ENCODE measurements around the gene PDZRN3.

The PDZRN3 gene

DNA sequence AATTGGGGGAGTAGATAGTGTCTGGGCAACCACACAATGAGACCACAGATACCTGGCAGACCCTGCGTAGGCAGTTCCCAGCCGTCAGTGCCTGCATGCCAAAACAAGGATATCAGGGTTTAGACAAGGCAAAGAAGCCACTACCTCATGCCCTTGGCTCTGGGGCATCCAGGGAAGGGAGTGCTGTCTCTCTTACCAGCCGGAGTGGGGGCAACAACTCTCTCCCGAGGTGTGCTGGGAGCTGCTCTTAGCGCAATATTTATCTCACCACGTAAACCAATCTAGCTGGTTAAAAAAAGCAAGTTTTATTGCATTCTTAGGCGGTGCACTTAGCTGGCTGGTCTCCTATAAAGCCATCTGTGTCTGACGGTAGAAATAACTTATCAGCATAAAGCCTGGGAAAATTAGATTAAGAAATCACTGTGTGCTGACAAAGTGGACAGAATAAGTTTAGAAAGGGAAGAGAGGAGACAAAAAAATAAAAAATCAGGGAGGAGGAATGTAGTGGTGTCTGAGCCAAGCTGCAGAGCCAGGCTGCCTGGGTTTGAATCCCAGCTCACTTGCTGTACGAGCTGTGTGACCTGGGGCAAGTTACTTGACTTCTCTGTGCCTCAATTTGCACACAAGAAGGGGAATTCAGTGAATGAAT lies 273.2 kb downstream of the PDZRN3 start:
- no peak overlapping the region for H3K4me3 ChIP-seq (ENCODE audit: low read depth in 1 of 2, low read length in 2 of 2)
- no peaks in the 10 kb centered on the region for H3K27me3 ChIP-seq (ENCODE audit: low read depth, low read length)
- H3K9me3 ChIP-seq (ENCODE audit: control insufficient read depth in 1 of 2, low read length in 2 of 2), result no peaks in the 10 kb centered on the region
- H3K27ac ChIP-seq (ENCODE audit: low read length), result no peak overlapping the region
- no peaks in the 10 kb centered on the region for H3K4me1 ChIP-seq (ENCODE audit: control insufficient read depth in 1 of 2, insufficient read depth in 2 of 2, low read length in 2 of 2)
- no peaks in the 10 kb centered on the region for H3K36me3 ChIP-seq (ENCODE audit: control insufficient read depth in 1 of 2, insufficient read depth in 2 of 2, low read length in 2 of 2)

DNA sequence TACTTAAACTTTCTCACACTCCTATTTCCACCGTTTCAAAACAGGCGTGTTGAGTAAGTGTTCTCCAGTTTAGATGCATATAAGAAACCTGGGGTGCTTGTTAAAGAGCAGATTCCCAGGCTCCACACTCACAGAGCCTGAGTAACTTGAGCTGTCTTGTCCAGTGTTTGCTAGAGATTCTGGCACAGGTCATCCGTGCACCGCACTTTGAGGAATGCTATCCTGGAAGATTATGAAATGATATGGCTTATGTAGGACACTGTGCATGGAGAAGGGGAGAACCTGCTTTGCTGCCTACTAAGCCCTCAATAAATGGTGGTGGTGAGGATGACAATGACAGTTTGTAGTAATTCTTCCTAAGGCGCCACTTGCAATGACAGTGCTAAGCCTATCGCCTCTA lies 273.7 kb downstream of the PDZRN3 start:
- Histone ChIP-seq H3K36me3 (ENCODE audit: control insufficient read depth in 1 of 2, insufficient read depth in 2 of 2, low read length in 2 of 2) (no peaks in the 10 kb centered on the region), H3K27me3 (ENCODE audit: low read depth, low read length) (no peaks in the 10 kb centered on the region), H3K27ac (ENCODE audit: low read length) (no peak overlapping the region), H3K9me3 (ENCODE audit: control insufficient read depth in 1 of 2, low read length in 2 of 2) (no peaks in the 10 kb centered on the region), H3K4me1 (ENCODE audit: control insufficient read depth in 1 of 2, insufficient read depth in 2 of 2, low read length in 2 of 2) (no peaks in the 10 kb centered on the region), H3K4me3 (ENCODE audit: low read depth in 1 of 2, low read length in 2 of 2) (no peak overlapping the region)

DNA sequence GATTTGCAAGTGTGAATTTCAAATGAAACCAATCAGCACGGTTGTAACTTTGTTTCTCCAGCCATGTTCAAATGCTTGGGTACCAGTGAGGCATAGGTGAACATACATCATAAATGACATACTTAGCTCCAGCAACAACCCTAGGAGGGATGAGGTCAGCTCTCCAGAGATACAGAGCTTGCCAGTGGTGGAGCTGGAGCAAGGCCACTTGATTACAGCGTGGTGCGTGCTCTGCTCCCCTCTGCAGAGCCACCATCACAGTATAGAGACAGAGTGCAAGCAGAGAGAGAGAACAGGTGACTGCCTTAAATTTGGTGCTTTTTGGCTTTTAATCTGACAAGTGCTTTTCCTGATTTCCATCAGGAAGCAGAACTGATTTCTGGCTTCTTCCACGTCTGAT lies 275.1 kb downstream of the PDZRN3 start:
- no peaks in the 10 kb centered on the region for H3K4me1 ChIP-seq (ENCODE audit: control insufficient read depth in 1 of 2, insufficient read depth in 2 of 2, low read length in 2 of 2)
- H3K27me3 ChIP-seq (ENCODE audit: low read depth, low read length), result no peaks in the 10 kb centered on the region
- H3K27ac ChIP-seq (ENCODE audit: low read length), result no peak overlapping the region
- no peak overlapping the region for H3K4me3 ChIP-seq (ENCODE audit: low read depth in 1 of 2, low read length in 2 of 2)
- H3K36me3 ChIP-seq (ENCODE audit: control insufficient read depth in 1 of 2, insufficient read depth in 2 of 2, low read length in 2 of 2), result no peaks in the 10 kb centered on the region
- no peaks in the 10 kb centered on the region for H3K9me3 ChIP-seq (ENCODE audit: control insufficient read depth in 1 of 2, low read length in 2 of 2)

DNA sequence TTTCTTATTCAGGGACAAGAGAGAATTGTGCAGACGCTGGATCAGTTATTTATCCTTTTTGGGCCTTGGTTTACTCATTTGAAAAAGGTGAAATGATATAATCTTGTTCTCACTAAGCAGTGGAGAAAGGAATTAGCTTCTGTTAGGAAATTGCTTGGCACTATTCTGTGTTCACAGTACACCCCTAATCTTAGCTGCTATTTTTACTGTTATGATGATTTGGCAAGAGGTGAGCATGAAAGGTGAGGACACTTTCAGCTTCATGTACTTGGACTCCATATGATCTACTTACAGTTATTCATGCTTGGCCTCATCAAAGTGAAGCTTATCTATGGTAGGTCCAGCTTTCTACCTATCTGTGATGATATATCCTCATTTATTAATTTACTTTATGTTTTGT lies 282.7 kb downstream of the PDZRN3 start:
- no peak overlapping the region for H3K27ac ChIP-seq (ENCODE audit: low read length)
- no peaks in the 10 kb centered on the region for H3K4me1 ChIP-seq (ENCODE audit: control insufficient read depth in 1 of 2, insufficient read depth in 2 of 2, low read length in 2 of 2)
- H3K27me3 ChIP-seq (ENCODE audit: low read depth, low read length), result no peaks in the 10 kb centered on the region
- peaks cover 0 to 4% of the 10 kb centered on the region in 2 donors for H3K9me3 ChIP-seq (ENCODE audit: control insufficient read depth in 1 of 2, low read length in 2 of 2)
- no peak overlapping the region for H3K4me3 ChIP-seq (ENCODE audit: low read depth in 1 of 2, low read length in 2 of 2)
- no peaks in the 10 kb centered on the region for H3K36me3 ChIP-seq (ENCODE audit: control insufficient read depth in 1 of 2, insufficient read depth in 2 of 2, low read length in 2 of 2)

DNA sequence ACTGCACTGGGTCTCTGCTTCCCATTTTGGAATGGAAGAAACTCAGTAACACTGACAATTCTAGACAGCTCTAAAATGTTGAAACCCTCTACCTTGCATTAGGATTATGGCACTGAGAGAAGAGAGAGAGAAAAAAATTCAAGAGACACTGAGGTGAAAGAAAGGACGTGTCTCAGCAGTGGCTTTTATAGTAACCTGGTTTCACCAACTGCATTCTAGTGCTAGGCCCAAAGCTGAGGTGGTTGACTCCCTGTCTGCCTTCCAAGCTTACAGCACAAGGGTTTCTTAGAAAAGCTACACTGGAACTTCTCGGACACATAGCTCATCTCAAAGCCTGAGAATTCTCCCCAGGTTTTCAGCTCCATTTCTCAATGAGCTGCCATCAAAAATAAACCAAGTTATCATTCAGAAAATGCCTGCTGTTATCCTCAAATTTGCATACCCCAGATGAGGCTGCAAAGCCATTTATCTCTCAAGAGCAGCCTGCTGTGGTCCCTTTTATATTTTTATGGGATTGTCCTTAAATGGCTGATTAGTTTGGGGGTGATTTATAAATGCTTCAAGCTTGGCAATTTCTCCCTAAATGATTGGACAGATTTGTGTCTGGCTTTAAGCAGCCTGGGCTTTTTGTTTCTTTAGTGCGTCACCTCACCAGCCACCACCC lies 283.3 kb downstream of the PDZRN3 start:
- no peak overlapping the region for H3K4me3 ChIP-seq (ENCODE audit: low read depth in 1 of 2, low read length in 2 of 2)
- H3K9me3 ChIP-seq (ENCODE audit: control insufficient read depth in 1 of 2, low read length in 2 of 2), result peaks cover 0 to 4% of the 10 kb centered on the region in 2 donors
- H3K4me1 ChIP-seq (ENCODE audit: control insufficient read depth in 1 of 2, insufficient read depth in 2 of 2, low read length in 2 of 2), result no peaks in the 10 kb centered on the region
- H3K27me3 ChIP-seq (ENCODE audit: low read depth, low read length), result no peaks in the 10 kb centered on the region
- no peak overlapping the region for H3K27ac ChIP-seq (ENCODE audit: low read length)
- no peaks in the 10 kb centered on the region for H3K36me3 ChIP-seq (ENCODE audit: control insufficient read depth in 1 of 2, insufficient read depth in 2 of 2, low read length in 2 of 2)

DNA sequence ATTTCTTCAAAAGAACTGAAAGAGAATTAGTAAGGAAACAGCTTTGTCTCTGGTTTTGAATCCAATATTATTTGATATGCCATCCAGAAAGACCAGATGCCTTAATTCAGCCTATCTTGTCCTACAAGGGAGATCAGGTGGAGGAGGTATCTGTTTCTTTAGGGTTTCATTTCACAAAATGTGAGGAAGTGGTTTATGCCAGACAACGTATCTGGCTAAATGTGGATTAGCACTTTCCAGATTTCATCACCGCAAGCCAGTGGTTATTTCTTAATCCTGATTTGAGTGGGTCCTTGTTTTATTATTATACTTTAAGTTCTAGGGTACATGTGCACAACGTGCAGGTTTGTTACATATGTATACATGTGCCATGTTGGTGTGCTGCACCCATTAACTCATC lies 292.2 kb downstream of the PDZRN3 start:
- Histone ChIP-seq H3K4me3 (ENCODE audit: low read depth in 1 of 2, low read length in 2 of 2) (no peak overlapping the region), H3K4me1 (ENCODE audit: control insufficient read depth in 1 of 2, insufficient read depth in 2 of 2, low read length in 2 of 2) (no peaks in the 10 kb centered on the region), H3K36me3 (ENCODE audit: control insufficient read depth in 1 of 2, insufficient read depth in 2 of 2, low read length in 2 of 2) (no peaks in the 10 kb centered on the region), H3K9me3 (ENCODE audit: control insufficient read depth in 1 of 2, low read length in 2 of 2) (no peaks in the 10 kb centered on the region), H3K27ac (ENCODE audit: low read length) (no peak overlapping the region), H3K27me3 (ENCODE audit: low read depth, low read length) (no peaks in the 10 kb centered on the region)

All from muscle layer of duodenum (tissue), 2 donors.